Peyer's patch (tissue), 4 donors: ENCODE data around the gene WIPF3.

ENCODE experiments used
- POLR2A ChIP-seq, 2 donors: fragments of 450-650 bp; IDR thresholded peaks; one replicate each; pipeline ENCODE4 v1.5.1; 2017; ENCODE audit warnings: antibody characterized with exemption in 2 of 2, mild to moderate bottlenecking in 2 of 2, moderate library complexity in 2 of 2
- TF ChIP-seq, protein P1 (sequence below), 6 experiments: fragments of 450-650 bp in 4 of 6; fragments of 200-600 bp in 2 of 6; sonication (generic) in 1 of 6; IDR thresholded peaks; one replicate each; pipeline ENCODE4 v1.5.1; 2017 to 2019; ENCODE audit warnings: antibody characterized with exemption in 6 of 6, mild to moderate bottlenecking in 3 of 6, moderate library complexity in 1 of 6

DNA sequence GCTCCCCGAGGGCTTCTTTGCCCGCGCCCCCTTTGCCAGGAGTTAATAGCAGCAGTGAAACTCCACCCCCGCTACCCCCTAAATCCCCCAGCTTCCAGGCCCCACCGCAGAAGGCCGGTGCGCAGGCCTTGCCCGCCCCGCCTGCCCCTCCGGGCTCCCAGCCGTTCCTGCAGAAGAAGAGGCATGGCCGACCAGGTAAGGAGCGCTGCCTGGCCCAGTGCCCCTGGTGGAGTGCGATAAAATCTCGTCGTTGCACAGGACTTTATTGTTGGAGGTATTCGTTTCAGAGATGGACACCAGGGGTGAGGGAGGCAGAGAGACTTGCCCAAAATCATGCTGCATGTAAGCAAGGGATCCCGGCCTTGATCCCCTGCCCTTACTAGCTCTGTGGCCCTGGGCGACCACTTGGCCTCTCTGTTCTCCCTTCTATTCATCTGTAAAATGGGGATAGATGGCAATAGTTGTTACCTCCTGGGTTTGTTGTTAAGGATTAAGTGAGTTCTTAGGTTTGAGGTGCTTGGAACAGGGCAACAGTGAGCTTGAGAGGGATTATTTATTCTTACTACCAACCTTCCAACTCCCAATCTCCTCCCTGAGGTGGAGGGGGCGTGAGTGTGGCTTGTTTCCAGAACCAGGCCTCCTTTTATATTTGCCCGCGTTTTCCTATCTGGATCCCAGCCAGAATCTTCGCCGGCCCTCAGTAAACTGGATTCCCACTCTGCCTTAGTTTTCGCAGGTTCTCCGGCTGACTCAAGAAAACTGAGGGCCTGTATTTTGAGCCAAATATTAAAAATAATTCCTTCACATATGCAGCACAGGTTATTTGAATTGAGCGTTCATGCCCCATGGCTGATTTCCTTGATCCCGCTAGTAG is 78.3 kb downstream of the WIPF3 start:
- TF ChIP-seq, protein P1, sequence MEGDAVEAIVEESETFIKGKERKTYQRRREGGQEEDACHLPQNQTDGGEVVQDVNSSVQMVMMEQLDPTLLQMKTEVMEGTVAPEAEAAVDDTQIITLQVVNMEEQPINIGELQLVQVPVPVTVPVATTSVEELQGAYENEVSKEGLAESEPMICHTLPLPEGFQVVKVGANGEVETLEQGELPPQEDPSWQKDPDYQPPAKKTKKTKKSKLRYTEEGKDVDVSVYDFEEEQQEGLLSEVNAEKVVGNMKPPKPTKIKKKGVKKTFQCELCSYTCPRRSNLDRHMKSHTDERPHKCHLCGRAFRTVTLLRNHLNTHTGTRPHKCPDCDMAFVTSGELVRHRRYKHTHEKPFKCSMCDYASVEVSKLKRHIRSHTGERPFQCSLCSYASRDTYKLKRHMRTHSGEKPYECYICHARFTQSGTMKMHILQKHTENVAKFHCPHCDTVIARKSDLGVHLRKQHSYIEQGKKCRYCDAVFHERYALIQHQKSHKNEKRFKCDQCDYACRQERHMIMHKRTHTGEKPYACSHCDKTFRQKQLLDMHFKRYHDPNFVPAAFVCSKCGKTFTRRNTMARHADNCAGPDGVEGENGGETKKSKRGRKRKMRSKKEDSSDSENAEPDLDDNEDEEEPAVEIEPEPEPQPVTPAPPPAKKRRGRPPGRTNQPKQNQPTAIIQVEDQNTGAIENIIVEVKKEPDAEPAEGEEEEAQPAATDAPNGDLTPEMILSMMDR (IDR thresholded peaks at IDR 0.05): no peak
- no peak for TF ChIP-seq POLR2A (IDR thresholded peaks at IDR 0.05)
